HT1080 (cell line): ENCODE data around the gene SPAG17. TPM values are rescaled to one million over a fixed set of nuclear protein-coding genes. Genes with fewer than 3 reads are reported as not detected.

Experiments
- DNase-seq: peaks from one replicate; pipeline ENCODE4 v3.0.0-alpha.2; 2015; ENCODE audit warnings: low read depth
- total RNA-seq: library from RNA; depleted of rRNA; stranded (reverse); fragments of >200 nt; shearing (Covaris generic); gene quantifications from 2 replicates; pipeline ENCODE4 v1.2.3, GENCODE V29; 2014

SPAG17 gene
- total RNA-seq, 1 experiment from 2014 or later, result not detected

- DNase-seq, result no peak
Measured at GRCh38 chr1:118169016-118169415, 16.0 kb downstream of the SPAG17 start.

DNA sequence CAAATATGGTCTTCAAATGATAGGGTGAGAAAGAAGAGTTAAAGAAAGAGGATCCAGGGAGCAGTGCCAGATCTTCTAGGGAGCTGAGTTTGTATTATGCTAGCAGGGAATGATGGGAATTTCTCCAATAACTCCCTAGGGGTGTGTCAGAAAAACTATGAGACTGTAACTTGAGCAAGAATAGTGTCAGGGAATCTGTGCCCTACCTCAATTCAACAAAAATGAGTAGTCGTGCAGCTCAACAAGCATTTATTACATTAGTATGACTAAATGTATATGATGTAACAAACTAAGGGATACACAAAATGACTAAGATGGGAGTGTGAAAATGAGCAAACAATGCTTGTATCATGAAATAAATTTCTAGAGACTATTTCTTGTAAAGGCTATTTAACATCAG lies 24.2 kb downstream of the SPAG17 start:
- no peak for DNase-seq

DNA sequence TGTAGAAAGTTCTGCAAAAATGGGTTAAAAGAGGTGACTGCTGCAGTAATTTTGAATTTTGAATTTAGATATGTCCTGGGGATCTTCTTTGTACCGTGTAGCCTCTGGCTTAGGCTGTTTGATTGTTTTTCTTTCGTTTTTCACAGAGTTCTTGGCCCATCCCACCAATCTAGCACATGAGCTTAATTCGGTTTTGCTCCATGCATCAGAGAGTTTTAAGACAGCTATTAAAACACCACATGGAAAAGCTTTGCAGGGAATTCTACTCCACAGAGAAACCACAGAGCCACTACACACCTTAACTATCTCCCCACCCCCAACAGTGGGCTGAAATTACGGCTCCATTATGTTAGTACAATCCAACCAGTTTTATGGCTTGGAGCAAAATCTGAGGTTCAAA lies 25.5 kb downstream of the SPAG17 start:
- no peak for DNase-seq

DNA sequence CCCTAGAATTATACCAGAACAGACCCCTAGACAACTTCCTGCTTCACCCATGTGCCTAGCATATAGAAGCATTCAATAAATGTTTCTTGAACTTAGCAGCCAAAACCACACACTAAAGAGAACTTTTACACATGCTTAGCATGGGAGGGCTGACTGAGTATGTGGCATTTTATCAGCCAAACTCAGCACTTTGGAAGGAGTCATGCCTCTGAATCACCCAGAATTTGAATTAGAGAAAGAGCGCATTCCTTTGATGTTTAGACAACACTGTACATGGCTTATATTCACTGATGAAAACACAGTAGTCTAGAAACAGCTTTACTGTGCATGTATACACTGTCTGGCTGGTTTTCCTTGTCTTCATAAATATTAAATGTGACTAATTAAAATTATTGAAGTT lies 26.1 kb downstream of the SPAG17 start:
- peak; percentile 40 for DNase-seq

- DNase-seq, result no peak
Measured at GRCh38 chr1:118157506-118157905, 27.5 kb downstream of the SPAG17 start.

- no peak for DNase-seq
Measured at GRCh38 chr1:118155106-118155505, 29.9 kb downstream of the SPAG17 start.

- no peak for DNase-seq
Measured at GRCh38 chr1:118154220-118154619, 30.8 kb downstream of the SPAG17 start.

DNA sequence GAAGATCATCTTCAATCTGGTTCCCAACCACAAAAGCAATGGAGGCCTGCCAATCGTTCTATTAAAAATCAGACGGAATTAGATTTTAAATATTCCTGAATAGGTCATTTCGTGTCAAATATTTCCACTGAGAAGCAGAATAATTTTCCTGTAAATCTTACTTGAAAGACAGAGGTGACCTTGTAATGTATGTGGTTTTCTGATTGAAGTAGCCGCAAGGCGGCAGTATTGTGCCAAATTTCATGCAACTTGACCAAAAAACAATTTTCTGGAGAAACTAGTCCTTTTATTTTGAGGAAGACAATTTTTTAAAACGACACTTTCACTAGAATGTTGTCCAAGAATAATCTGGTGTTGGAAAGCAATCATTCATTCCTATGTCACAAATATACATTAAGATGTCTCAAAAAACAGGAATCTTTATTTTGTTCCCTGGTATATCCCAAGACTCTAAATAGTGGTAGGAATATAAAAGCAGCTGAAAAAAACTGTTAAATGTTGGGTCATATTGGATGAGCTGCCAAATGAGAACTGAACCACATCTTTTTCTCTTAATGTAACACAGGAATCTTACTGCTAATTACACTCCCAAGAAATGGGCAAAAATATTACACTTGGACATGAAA lies 33.6 kb downstream of the SPAG17 start:
- peak; percentile 35 for DNase-seq

DNA sequence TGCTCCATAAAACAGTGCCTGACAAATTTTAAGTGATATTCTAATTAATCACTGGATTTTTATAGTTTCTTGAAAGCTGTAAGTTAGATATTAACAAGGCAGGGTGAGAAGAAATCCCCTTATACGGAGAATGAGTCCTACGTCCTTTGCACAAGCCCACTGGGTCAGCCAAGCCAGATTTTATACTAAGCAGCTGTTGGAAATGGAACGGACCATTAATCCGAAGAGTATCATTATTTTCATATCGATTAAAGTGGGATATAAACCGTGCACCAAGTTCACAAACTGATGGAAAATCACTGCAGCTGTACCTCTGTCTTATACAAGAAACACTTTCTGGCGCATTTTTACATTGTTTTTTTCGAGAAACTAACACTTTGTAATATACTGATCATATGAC lies 35.2 kb downstream of the SPAG17 start:
- no peak for DNase-seq

DNA sequence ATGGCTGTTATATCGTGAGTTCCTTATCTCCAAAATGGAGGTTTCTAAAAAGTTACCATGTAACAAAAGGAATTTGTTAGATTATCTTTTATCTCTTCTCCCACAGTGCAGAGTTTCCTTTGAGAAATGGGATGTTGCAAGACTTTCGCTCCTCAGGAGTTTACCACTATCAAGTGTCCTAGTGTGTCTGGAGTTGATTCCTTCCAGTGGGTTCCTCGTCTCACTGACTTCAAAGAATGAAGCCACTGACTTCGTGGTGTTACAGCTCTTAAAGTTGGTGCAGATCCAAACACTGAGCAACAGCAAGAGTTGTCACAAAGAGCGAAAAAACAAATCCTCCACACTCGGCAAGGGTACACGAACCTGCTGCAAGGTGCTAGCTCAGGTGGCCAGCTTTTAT lies 37.0 kb downstream of the SPAG17 start:
- DNase-seq, result no peak

DNA sequence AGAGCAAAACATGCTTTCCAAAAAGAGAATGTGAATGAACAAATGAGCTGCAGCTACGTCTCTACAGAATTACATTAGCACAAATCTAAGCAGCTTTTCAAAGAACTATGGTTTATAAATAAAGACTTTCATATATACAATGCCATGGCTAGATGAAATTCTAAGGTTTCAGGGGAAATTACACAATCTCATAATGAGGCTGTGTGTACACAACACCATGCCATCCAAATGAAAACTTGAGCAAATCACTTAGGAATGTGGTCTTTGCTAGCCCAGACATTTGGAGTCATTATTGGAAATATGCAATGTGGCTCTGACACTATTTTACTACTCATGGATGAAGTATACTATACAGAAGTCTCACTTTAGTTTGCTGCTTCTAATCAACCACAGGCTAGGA lies 37.5 kb downstream of the SPAG17 start:
- no peak for DNase-seq

DNA sequence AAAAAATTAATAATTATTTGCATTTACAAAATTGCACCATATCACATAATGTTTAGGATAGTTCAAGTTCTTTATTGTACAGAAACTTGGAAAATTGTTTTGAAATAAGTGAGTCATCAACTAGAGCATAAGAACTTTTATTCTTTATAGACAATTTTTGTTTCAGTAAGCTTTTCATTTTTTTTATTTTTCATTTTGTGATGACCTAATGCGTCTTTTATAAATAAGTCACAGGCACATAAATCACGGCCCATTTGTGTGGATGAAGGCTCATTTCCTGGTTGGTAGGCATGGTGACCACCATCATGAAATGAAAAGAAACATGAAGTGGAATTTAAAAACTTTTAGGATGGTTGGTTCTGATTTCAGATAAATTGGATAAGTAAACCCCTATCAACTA lies 39.3 kb downstream of the SPAG17 start:
- no peak for DNase-seq

- no peak for DNase-seq
Measured at GRCh38 chr1:118144684-118145083, 40.3 kb downstream of the SPAG17 start.

- DNase-seq, result no peak
Measured at GRCh38 chr1:118143831-118144230, 41.2 kb downstream of the SPAG17 start.

DNA sequence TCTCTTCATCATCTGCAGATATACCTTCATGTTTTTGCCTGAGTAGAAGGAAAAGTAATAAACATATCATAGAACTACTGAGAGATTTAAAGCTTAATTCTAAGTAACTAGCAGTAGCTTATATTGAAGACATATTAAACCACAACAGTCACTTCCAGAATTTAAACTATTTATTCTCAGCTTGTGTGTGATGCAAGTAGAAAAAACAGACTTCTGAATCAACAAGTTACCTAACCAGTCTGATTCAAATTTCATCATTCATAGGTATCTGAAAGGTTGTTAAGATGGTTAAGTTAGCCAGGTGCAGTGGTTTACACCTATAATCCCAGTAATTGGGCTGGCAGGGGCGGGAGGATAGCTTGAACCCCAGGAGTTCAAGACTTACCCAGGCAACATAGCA lies 41.9 kb downstream of the SPAG17 start:
- DNase-seq, result no peak

- no peak for DNase-seq
Measured at GRCh38 chr1:118142546-118142945, 42.5 kb downstream of the SPAG17 start.

DNA sequence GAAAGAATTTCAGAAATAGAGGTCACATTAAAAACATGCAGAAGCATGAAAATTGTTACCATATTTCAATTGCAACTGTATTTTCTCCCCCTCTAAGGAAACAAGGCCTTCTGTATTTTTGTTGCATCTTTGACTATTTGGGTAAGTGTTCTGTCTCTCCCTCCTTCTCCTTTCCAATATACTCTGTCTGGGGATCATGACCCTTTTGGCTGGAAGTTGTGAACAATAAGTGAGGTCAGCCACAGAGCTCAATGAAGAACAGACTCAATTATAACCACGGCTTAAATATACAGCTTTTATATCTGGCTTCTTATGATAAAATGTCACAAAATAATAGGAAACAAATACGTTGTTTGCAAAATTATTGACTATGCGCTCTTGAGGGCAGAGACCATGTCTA lies 47.1 kb downstream of the SPAG17 start:
- no peak for DNase-seq

- peak; percentile 62 for DNase-seq
Measured at GRCh38 chr1:118136187-118136941, 48.7 kb downstream of the SPAG17 start.

GRCh38 chr1:118132000-118132399 lies 53.0 kb downstream of the SPAG17 start:
- DNase-seq, result no peak

DNA sequence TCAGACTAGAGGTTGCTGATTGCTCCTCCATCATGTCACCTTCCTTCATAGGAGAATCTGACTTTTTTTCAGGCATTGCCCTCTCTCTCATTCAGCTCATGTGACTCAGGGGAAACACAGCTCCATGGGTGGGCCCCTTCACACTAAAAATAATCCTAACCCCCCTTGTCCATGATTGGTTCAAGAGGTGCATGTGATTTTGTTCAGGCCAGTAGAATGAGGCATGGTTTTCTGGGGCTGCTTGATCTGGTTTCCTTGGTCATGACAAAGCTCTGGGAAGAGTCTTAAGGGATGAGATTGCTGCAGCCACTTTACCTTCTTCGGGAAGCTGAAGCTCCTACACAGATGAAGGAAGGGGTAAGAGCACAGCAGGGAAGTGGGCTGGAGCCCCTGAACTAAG lies 56.3 kb downstream of the SPAG17 start:
- peak; percentile 10 for DNase-seq

DNA sequence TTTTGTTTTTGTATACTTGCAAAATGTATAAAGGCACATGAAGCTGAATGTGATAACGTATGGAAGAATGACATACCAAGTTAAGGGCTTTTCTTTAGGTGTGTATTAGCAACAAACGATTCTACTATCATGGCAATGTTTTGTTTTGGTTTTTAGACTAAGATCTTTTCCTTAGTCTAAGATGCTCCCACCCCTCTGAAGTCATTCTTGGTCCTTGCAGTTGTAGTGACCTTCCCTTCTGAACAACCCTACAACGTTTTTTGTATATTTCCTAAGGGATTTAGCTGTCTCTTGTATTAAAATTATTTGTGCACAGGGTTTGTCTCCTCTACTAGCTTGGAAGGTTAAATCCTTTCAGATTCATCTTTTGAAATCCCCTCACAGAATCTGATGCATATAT lies 61.0 kb downstream of the SPAG17 start:
- DNase-seq, result no peak

DNA sequence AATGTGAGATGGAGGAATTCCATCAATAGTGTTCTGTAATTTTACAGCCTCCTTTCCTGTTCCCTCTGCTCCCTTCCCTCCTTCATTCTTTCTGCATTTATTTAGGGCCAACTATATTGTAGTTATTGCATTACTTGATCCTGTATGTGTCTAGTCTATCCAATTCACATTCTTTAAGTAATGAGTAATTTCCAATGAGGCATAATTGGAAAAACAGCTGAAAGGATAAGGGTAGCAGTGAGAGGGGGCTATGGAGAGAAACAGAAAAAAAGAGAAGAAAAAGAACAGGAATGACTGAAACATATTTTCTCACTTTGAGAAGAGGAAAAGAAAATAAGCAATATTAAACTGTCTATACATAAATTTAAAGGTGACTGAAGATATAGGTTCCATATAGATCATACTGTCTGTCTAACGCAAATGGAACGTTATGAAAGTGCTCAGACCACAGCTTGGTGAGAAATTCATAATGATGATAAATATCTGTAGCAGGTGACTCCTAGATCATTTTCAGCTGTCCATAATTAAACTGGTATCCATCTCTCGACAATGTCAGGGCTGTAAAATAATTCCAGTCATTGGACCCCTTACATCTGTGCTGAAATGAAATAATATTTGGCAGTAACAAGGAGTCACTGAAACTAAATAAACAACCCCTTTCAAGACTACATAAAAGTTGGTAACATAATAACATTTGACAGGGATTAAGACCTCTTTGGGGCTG lies 61.8 kb downstream of the SPAG17 start:
- DNase-seq, result no peak
